DMS79 (cell line): ENCODE results near the gene SLC4A7.
"Not testable (repeated sequence)": the region's sequence is repeated elsewhere in the genome, so short reads cannot be mapped to it uniquely, and the experiment has no call there.

ENCODE experiments used
- DNase-seq: peaks from one replicate; lab custom pipeline; 2025; lab: John Stamatoyannopoulos, UW

The SLC4A7 gene

GRCh38 chr3:27484015-27484844, at the start of gene SLC4A7:
Gene SLC4A7 (minus strand): TSS chr3:27484384. CDS start chr3:27484126, 258 bp downstream.
- DNase-seq, result peak; percentile 73

- DNase-seq, result no peak
Observed at GRCh38 chr3:27533261-27533607, 49.0 kb upstream of the SLC4A7 start.

DNA sequence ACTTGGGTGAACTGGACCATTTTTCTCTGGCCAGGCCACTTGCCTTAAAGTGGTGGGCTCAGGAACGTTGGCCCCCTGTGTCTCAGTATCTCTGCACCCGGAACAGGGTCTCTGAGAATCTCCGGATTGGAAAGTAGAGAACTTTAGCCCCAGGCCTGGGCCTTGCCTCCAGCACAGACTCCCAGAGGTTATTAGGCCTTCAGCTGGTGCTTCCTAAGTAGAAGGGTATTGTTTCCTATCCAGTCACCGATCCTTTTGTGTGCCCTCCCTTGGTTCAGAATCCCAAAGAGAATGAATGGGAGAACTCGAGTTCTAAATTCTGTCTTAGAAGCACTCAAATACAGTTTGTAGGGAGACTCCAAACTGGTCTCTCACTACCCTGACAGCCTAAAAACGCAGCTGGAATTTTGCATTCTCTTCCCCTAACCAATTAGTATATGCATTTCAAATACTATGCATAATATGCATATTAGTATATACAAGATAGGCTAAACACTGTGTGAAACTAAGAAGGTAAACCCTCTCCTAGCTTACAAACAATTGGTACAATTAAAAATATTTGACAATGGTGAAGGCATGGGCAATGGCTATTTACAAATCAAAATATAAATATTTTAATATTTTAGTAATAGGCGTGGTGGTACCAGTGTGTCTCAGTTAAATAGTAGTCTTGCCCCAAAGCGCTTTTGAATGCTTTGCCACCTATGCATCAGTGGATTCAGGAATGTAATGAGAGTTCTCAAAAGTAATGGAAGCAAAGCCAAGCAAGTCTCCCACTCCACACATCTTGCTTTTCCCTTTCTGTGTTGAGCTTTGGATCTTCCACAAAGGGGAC, 48.5 kb upstream of the SLC4A7 start:
- DNase-seq, result no peak

DNA sequence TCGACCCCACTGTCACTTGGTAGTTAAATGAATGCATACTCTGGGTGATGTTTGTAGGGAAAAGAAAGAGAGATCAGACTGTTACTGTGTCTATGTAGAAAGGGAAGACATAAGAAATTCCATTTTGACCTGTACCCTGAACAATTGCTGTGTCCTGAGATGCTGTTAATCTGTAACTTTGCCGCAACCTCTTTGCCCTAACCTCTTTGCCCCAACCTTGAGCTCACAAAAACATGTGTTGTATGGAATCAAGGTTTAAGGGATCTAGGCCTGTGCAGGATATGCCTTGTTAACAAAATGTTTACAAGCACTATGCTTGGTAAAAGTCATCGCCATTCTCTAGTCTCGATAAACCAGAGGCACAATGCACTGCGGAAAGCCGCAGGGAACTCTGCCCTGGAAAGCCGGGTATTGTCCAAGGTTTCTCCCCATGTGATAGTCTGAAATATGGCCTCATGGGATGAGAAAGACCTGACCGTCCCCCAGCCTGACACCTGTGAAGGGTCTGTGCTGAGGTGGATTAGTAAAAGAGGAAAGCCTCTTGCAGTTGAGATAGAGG, 47.1 kb upstream of the SLC4A7 start:
- not testable (repeated sequence) for DNase-seq

- DNase-seq, result no peak
Observed at GRCh38 chr3:27528791-27529190, 44.6 kb upstream of the SLC4A7 start.

DNA sequence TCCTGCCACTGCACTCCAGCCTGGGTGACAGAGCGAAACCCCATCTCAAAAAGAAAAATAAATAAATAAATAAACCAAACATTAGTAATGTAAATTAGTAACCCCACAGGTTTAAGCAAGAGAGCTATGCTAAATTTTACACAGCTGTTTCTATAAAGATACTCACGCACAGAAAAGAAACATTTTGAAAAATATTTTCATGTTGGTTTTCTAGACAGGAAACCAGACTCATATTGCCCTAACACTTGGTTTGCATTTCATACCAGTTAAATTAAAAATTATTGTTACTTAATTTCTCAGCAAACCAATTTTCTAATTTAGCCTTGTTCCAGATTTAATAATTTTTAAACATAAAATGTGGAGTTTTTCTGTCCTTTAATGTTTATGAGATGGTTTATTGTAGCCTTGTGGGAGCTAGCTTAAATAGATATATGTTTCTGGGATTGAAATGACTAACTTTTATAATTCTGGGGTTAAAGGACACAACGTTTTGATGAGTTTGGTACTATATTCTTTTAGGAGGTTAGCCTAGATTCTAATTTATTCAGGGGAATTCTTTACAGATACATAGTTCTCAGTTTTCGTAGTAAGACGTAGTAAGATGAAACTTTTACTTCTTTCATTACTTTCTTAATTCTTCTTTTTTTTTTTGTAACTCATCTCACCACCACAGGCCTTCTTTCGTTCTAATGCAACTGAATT, 42.6 kb upstream of the SLC4A7 start:
- DNase-seq, result no peak

GRCh38 chr3:27521872-27522265, 37.7 kb upstream of the SLC4A7 start:
- DNase-seq, result no peak

- DNase-seq, result no peak
Observed at GRCh38 chr3:27521179-27521871, 37.1 kb upstream of the SLC4A7 start.

- no peak for DNase-seq
Observed at GRCh38 chr3:27511724-27512422, 27.7 kb upstream of the SLC4A7 start.

DNA sequence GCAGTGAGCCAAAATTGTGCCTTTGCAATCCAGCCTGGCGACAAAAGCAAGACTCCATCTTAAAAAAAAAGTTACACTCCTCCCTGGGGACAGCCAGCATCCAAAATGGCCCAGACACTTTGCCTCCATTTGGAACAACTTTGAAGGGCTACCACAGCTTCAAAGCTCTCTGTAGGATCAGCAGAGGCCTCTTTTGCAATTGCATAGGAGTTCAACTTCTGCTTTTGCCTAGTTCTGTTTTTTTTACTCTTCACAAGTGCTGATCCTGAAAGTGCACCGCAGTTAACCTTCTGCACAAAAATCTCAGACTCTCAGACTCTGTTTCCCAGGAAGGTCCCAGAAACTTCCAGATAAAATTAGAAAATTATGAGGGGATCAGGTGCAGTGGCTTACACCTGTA, 25.2 kb upstream of the SLC4A7 start:
- DNase-seq, result no peak

- no peak for DNase-seq
Observed at GRCh38 chr3:27508424-27508823, 24.2 kb upstream of the SLC4A7 start.

DNA sequence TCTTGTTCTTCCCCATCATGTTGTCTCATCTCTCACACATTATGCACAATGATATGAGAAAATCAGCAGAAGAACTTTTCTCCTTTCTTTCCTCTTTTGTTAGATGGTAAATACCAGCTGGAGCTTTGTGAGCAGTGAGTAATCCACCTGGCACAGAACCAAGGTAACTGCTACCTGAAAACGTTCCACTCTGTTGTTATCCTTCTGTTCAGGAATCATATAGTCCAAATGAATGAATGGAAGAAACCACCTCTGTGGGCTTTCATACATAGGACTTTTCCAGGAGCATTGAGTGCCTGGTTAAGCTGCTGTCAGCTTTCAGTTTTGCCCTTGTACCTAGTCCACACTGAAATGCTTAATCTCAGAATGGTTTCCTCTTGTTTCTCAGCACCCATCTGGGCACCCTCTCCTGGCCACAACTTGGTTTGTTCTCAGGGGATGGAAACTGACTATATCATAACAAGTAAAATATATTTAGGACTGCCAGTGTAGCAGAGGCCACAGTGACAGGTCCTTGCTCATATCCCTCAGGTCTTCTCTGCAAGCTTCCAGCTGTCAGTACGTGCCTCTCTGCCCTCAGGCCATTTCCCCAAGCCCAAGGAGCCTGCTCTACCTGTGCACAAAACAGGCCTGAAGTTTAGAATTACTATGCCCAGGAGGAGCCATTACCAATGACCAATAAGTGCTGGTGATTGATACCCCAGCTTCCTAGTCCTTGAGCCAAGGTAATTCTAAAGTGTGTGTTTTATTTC, 23.5 kb upstream of the SLC4A7 start:
- DNase-seq, result no peak

GRCh38 chr3:27507111-27507510, 22.9 kb upstream of the SLC4A7 start:
- DNase-seq, result no peak

- no peak for DNase-seq
Observed at GRCh38 chr3:27504749-27505148, 20.6 kb upstream of the SLC4A7 start.

DNA sequence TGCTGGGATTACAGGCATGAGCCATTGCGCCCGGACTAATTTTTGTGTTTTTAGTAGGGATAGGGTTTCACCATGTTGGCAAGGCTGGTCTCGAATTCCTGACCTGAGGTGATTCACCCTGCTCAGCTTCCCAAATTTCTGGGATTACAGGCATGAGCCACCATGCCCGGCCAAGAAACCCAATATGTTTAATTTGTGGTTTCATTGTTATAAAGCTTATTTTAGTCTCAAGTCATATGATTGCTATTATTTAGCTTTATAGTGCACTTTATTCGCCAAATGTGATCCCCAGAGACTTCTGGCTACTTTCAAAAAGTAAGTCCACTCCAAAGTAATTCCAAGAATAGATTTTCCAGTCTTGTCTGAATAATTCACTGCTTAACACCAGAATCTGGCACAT, 19.3 kb upstream of the SLC4A7 start:
- DNase-seq, result no peak

GRCh38 chr3:27501759-27502158, 17.6 kb upstream of the SLC4A7 start:
- no peak for DNase-seq

DNA sequence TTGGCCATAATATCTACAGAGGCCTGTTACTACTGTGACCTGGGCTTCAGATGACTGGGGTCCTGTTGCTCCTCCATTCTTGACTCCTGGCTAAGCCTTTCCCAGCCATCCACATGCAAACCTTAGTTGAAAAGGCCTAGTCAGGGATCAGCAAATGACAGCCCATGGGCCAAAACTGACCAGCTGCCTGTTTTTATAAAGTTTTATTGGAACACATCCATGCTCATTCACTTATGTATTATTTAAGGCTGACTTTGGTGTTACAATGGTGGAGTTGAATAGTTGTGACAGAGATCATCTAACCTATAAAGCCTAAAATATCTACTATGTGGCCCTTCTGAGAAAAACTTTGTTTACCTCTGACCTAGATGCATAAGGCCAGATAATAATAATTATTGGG, 16.8 kb upstream of the SLC4A7 start:
- no peak for DNase-seq

DNA sequence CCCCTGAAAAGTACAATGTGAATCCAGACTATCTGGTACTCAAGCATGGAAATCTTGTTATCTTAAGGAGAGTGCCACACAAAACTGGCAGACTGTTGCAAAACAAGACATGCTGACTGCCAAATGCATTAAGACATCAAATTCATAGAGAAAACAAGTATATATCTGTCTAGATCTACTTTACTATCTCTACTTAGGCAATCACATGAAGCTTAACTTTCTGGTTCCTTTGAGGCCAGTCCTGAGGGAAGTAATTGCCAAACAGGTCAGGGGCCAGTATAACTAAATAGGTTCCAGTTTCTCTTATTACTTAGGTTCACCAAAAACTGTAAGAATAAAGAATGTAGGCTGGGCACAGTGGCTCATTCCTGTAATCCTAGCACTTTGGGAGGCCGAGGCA, 15.9 kb upstream of the SLC4A7 start:
- DNase-seq, result no peak

DNA sequence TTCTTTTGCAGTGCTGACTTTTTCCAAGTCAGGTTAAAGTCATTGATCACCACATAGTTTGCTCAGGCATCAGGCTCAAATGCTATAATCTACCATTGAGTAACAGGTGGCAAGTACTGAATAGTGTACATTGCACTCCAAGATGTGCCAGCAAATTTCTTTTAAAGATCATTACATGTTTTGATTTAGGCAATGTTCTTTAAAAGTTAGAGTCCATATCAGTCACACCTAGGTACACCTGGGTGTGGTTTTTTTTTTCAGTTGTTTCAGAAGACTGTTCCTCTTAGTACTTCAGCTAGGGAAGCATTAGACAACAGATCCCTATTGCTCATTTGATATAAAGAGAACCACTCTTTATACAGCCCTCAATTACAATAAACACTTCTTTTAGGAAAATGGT, 10.6 kb upstream of the SLC4A7 start:
- DNase-seq, result no peak

DNA sequence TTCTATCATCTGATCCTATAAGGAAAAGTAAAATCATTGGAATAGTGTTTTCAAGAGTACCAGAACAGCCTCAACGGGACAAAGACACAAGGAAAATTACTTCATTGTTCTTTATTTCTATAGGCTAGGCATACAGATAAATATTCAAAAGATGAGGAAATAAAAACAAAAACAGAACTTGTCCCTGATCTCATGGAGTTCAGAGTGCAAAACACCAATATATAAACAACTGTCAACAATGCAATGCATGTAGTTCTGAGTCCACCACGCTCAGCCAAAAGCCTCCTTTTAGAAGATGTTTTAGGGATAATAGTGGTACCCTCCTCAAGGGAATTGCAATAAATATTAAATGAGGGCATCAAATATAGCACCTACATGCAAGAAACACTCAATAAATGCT, 4.6 kb upstream of the SLC4A7 start:
- no peak for DNase-seq
